Endothelial cell of umbilical vein (primary cell): Measurements from ENCODE around the gene KRT6A.

Experiments used
- EZH2 ChIP-seq: IDR thresholded peaks from 2 replicates; pipeline ENCODE4 v1.6.1; 2012; ENCODE audit warnings: borderline replicate concordance, low read depth, mild to moderate bottlenecking, moderate library complexity, low read length, inconsistent platforms; ENCODE audit not compliant: severe bottlenecking
- FOS ChIP-seq: IDR thresholded peaks from 2 replicates; pipeline ENCODE4 v1.6.1; 2011; ENCODE audit warnings: mild to moderate bottlenecking, low read length, moderate library complexity, borderline replicate concordance; ENCODE audit not compliant: insufficient read depth
- JUN ChIP-seq: IDR thresholded peaks from 2 replicates; pipeline ENCODE4 v1.6.1; 2011; ENCODE audit warnings: borderline replicate concordance, low read depth; ENCODE audit not compliant: insufficient read length, insufficient read depth
- MYC ChIP-seq: IDR thresholded peaks from one replicate; pipeline ENCODE4 v1.6.1; 2011; ENCODE audit warnings: mild to moderate bottlenecking, low read depth, low read length
- POLR2A ChIP-seq: IDR thresholded peaks from 2 replicates; pipeline ENCODE4 v1.6.1; 2012; ENCODE audit warnings: low read depth, mild to moderate bottlenecking, control low read depth, low read length
- POLR2AphosphoS5 ChIP-seq: IDR thresholded peaks from 2 replicates; pipeline ENCODE4 v1.6.1; 2012; ENCODE audit warnings: low read depth, mild to moderate bottlenecking, control low read depth, low read length, moderate library complexity; ENCODE audit not compliant: insufficient read depth
- TF ChIP-seq, protein P1 (sequence below), 2 donors: IDR thresholded peaks; 1 replicate in 1 of 2; 2 replicates in 1 of 2; pipeline ENCODE4 v1.5.1; 2011; ENCODE audit warnings: low read length in 2 of 2, mild to moderate bottlenecking in 2 of 2, moderate library complexity in 2 of 2, control low read depth in 1 of 2, inconsistent platforms in 1 of 2, low read depth in 1 of 2; ENCODE audit not compliant: insufficient read depth in 1 of 2; ENCODE audit errors: extremely low read depth in 1 of 2
- TF ChIP-seq, protein P2 (sequence below): IDR thresholded peaks from 2 replicates; pipeline ENCODE4 v1.6.1; 2011; ENCODE audit not compliant: insufficient read depth, insufficient read length

DNA sequence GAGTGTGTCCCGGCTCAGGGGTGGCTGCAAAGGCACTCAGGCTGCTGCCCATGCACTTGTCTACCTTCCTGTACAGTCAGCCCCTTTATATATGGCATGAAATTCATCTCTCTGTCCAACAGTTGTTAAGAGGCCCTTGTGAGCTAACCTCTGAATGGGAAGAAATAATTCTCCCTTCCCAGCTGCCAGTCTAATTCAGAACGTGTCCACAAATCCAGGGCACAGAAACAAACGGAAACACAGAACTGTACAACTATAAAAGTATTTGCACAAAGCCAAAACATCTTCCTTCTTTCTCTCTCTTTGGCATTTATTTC is 26.3 kb upstream of the KRT6A start:
- TF ChIP-seq, protein P1, sequence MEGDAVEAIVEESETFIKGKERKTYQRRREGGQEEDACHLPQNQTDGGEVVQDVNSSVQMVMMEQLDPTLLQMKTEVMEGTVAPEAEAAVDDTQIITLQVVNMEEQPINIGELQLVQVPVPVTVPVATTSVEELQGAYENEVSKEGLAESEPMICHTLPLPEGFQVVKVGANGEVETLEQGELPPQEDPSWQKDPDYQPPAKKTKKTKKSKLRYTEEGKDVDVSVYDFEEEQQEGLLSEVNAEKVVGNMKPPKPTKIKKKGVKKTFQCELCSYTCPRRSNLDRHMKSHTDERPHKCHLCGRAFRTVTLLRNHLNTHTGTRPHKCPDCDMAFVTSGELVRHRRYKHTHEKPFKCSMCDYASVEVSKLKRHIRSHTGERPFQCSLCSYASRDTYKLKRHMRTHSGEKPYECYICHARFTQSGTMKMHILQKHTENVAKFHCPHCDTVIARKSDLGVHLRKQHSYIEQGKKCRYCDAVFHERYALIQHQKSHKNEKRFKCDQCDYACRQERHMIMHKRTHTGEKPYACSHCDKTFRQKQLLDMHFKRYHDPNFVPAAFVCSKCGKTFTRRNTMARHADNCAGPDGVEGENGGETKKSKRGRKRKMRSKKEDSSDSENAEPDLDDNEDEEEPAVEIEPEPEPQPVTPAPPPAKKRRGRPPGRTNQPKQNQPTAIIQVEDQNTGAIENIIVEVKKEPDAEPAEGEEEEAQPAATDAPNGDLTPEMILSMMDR (IDR thresholded peaks at IDR 0.05; ENCODE audit: extremely low read depth in 1 of 2, insufficient read depth in 1 of 2, low read depth in 1 of 2, low read length in 2 of 2): no peak
- TF ChIP-seq POLR2AphosphoS5 (no peak), POLR2A (no peak), FOS (no peak), JUN (no peak), EZH2 (no peak), MYC (no peak)
- TF ChIP-seq, protein P2, sequence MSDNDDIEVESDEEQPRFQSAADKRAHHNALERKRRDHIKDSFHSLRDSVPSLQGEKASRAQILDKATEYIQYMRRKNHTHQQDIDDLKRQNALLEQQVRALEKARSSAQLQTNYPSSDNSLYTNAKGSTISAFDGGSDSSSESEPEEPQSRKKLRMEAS: no peak
